ENCODE results near the gene DPYSL3.

Gene DPYSL3

DNA sequence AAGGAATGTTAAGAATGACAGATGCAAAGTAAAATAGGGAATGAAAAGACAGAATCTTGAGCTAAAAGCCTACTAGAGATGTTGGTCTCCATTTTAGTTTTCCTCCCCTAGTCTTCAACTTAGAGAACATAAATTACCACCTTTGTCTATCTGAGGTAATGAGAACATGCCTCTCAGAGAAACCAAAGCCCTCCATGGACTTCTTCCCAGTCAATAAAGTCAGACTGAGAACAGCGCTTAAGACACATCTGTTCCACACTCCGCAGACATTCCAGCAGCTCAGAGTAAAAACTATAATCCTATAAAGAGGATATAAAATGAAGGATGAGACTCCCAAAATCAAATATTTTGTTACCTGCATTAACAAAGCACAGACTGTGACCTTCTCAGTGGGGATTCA lies 79.2 kb downstream of the DPYSL3 start:
- DNase-seq: no peak
- Histone ChIP-seq H3K9ac (ENCODE audit: low read length) (no peak overlapping the region), H3K27ac (ENCODE audit: low read length, poor library complexity, severe bottlenecking) (no peak overlapping the region), H2AFZ (ENCODE audit: low read depth, low read length) (no peak overlapping the region), H3K4me3 (ENCODE audit: insufficient read depth in 1 of 2, low read depth in 1 of 2, low read length in 2 of 2) (no peak overlapping the region), H2BK12ac (ENCODE audit: low read length in 2 of 2) (no peak overlapping the region), H4K91ac (ENCODE audit: low read length) (no peak overlapping the region), H3K27me3 (ENCODE audit: control insufficient read depth in 1 of 2, insufficient read depth in 1 of 2, low read length in 2 of 2) (no peaks in the 10 kb centered on the region), H3K36me3 (ENCODE audit: control insufficient read depth in 1 of 2, insufficient read depth in 2 of 2, low read depth in 1 of 2, low read length in 2 of 2) (no peaks in the 10 kb centered on the region), H4K8ac (ENCODE audit: low read length) (no peak overlapping the region), H3K79me1 (replicated peaks; ENCODE audit: low read length, poor library complexity, severe bottlenecking) (peaks cover 21% of the 10 kb centered on the region), H2BK120ac (ENCODE audit: low read depth, low read length) (no peak overlapping the region), H2BK15ac (ENCODE audit: low read depth, poor library complexity, severe bottlenecking) (no peak overlapping the region), H3K9me3 (ENCODE audit: control insufficient read depth, low read length) (no peaks in the 10 kb centered on the region), H3K4me2 (ENCODE audit: low read length, poor library complexity, severe bottlenecking) (no peak overlapping the region), H3K18ac (ENCODE audit: low read depth in 1 of 2, low read length in 2 of 2) (no peak overlapping the region), H2AK5ac (ENCODE audit: low read length, severe bottlenecking) (no peak overlapping the region), H3K4ac (ENCODE audit: low read depth in 1 of 2, low read length in 2 of 2) (no peak overlapping the region), H2BK5ac (ENCODE audit: low read depth, low read length, poor library complexity, severe bottlenecking) (no peak overlapping the region), H3K4me1 (ENCODE audit: control insufficient read depth, insufficient read depth, low read depth, low read length) (peaks cover 11% of the 10 kb centered on the region), H3K23ac (ENCODE audit: low read length in 2 of 2) (no peak overlapping the region), H3K14ac (ENCODE audit: low read length in 2 of 2) (no peak overlapping the region)
- no CpG with 5 or more reads among the region's 2 CpGs for WGBS

GRCh38 chr5:147427521-147428401 lies 82.1 kb downstream of the DPYSL3 start:
- no peak overlapping the region for H3K18ac ChIP-seq (ENCODE audit: low read depth in 1 of 2, low read length in 2 of 2)
- H3K4ac ChIP-seq (ENCODE audit: low read depth in 1 of 2, low read length in 2 of 2): no peak overlapping the region
- peaks cover 3 to 12% of the 10 kb centered on the region in 2 experiments for H3K36me3 ChIP-seq (ENCODE audit: control insufficient read depth in 1 of 2, insufficient read depth in 2 of 2, low read depth in 1 of 2, low read length in 2 of 2)
- H2AK5ac ChIP-seq (ENCODE audit: low read length, severe bottlenecking): no peak overlapping the region
- H2BK15ac ChIP-seq (ENCODE audit: low read depth, poor library complexity, severe bottlenecking): no peak overlapping the region
- H4K91ac ChIP-seq (ENCODE audit: low read length): no peak overlapping the region
- H3K79me1 ChIP-seq (replicated peaks; ENCODE audit: low read length, poor library complexity, severe bottlenecking): peaks cover 19% of the 10 kb centered on the region
- no peak overlapping the region for H3K23ac ChIP-seq (ENCODE audit: low read length in 2 of 2)
- H3K9me3 ChIP-seq (ENCODE audit: control insufficient read depth, low read length): no peaks in the 10 kb centered on the region
- H2AFZ ChIP-seq (ENCODE audit: low read depth, low read length): no peak overlapping the region
- peak overlapping the region; percentile 19 for H4K8ac ChIP-seq (ENCODE audit: low read length)
- H3K4me3 ChIP-seq (ENCODE audit: insufficient read depth in 1 of 2, low read depth in 1 of 2, low read length in 2 of 2): no peak overlapping the region
- peaks cover 11% of the 10 kb centered on the region for H3K4me1 ChIP-seq (ENCODE audit: control insufficient read depth, insufficient read depth, low read depth, low read length)
- H2BK5ac ChIP-seq (ENCODE audit: low read depth, low read length, poor library complexity, severe bottlenecking): no peak overlapping the region
- no peak overlapping the region for H2BK12ac ChIP-seq (ENCODE audit: low read length in 2 of 2)
- DNase-seq: no peak
- H3K27me3 ChIP-seq (ENCODE audit: control insufficient read depth in 1 of 2, insufficient read depth in 1 of 2, low read length in 2 of 2): no peaks in the 10 kb centered on the region
- no peak overlapping the region for H3K14ac ChIP-seq (ENCODE audit: low read length in 2 of 2)
- no peak overlapping the region for H3K4me2 ChIP-seq (ENCODE audit: low read length, poor library complexity, severe bottlenecking)
- WGBS: 88% methylated on average over 1 of the region's 1 CpG
- no peak overlapping the region for H2BK120ac ChIP-seq (ENCODE audit: low read depth, low read length)
- no peak overlapping the region for H3K27ac ChIP-seq (ENCODE audit: low read length, poor library complexity, severe bottlenecking)
- H3K9ac ChIP-seq (ENCODE audit: low read length): no peak overlapping the region

DNA sequence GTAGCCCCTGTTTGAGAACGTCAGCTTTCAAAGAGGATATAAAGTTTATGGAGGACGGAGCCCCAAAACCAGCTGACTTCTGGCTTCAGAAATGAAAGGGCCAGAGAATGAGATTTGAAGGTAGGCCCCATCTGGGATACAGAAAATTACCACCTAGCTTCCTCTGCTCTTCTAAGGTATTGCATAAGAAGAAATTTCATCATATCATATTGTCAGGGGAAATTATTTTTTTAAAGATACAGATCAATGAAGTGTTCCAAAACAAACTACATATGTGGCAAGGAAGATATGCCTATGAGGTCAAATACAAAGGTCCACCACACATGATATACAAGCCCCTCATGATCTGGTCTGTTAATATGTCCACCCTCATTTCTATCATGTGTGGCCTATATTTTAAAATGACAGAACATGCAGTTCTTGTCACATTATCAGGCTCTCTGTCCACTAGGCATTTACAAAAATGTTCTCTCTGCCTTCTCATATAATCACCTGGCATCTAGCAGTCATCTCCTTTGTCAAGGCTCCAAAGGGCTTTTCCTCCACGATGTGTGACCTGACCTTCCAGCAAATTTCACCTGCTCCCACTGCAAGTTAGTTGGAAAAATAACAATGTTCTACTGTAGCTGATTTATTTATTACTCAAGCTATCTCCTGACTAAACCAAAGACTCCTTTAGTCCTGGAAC lies 83.1 kb downstream of the DPYSL3 start:
- Histone ChIP-seq H3K18ac (ENCODE audit: low read depth in 1 of 2, low read length in 2 of 2) (no peak overlapping the region), H3K4me1 (ENCODE audit: control insufficient read depth, insufficient read depth, low read depth, low read length) (peaks cover 8% of the 10 kb centered on the region), H2BK12ac (ENCODE audit: low read length in 2 of 2) (no peak overlapping the region), H3K4me2 (ENCODE audit: low read length, poor library complexity, severe bottlenecking) (no peak overlapping the region), H3K9ac (ENCODE audit: low read length) (no peak overlapping the region), H2AFZ (ENCODE audit: low read depth, low read length) (no peak overlapping the region), H3K36me3 (ENCODE audit: control insufficient read depth in 1 of 2, insufficient read depth in 2 of 2, low read depth in 1 of 2, low read length in 2 of 2) (peaks cover 3 to 12% of the 10 kb centered on the region in 2 experiments), H3K14ac (ENCODE audit: low read length in 2 of 2) (no peak overlapping the region), H4K91ac (ENCODE audit: low read length) (no peak overlapping the region), H3K27me3 (ENCODE audit: control insufficient read depth in 1 of 2, insufficient read depth in 1 of 2, low read length in 2 of 2) (no peaks in the 10 kb centered on the region), H3K27ac (ENCODE audit: low read length, poor library complexity, severe bottlenecking) (no peak overlapping the region), H2AK5ac (ENCODE audit: low read length, severe bottlenecking) (no peak overlapping the region), H2BK15ac (ENCODE audit: low read depth, poor library complexity, severe bottlenecking) (no peak overlapping the region), H3K4me3 (ENCODE audit: insufficient read depth in 1 of 2, low read depth in 1 of 2, low read length in 2 of 2) (no peak overlapping the region), H3K9me3 (ENCODE audit: control insufficient read depth, low read length) (no peaks in the 10 kb centered on the region), H3K79me1 (replicated peaks; ENCODE audit: low read length, poor library complexity, severe bottlenecking) (peaks cover 19% of the 10 kb centered on the region), H4K8ac (ENCODE audit: low read length) (no peak overlapping the region), H3K4ac (ENCODE audit: low read depth in 1 of 2, low read length in 2 of 2) (no peak overlapping the region), H3K23ac (ENCODE audit: low read length in 2 of 2) (no peak overlapping the region), H2BK5ac (ENCODE audit: low read depth, low read length, poor library complexity, severe bottlenecking) (no peak overlapping the region), H2BK120ac (ENCODE audit: low read depth, low read length) (no peak overlapping the region)
- 96% methylated on average over 2 of the region's 3 CpGs for WGBS
- DNase-seq: no peak

DNA sequence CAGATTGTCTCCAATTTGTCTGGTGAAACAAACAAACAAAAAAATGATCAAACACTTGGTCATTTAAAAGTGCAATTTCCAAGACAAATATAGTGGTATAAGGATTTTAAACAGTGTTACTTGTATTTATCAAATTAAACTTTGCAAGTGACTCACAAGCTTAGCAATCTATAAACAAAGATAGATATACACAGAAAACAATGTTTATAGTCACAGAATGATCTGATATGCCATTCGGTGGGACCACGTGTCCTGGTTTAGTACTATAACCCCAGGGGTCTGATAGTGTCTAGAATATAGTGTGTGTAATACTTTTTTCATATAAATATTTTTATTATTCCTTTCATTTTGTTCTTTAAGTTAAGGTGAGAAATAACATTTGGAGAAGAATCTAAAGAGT lies 91.3 kb downstream of the DPYSL3 start:
- peaks cover 9 to 34% of the 10 kb centered on the region in 2 experiments for H3K36me3 ChIP-seq (ENCODE audit: control insufficient read depth in 1 of 2, insufficient read depth in 2 of 2, low read depth in 1 of 2, low read length in 2 of 2)
- WGBS: no CpG with 5 or more reads among the region's 2 CpGs
- no peak overlapping the region for H3K4me2 ChIP-seq (ENCODE audit: low read length, poor library complexity, severe bottlenecking)
- peaks cover 28% of the 10 kb centered on the region for H3K79me1 ChIP-seq (replicated peaks; ENCODE audit: low read length, poor library complexity, severe bottlenecking)
- H3K4ac ChIP-seq (ENCODE audit: low read depth in 1 of 2, low read length in 2 of 2): no peak overlapping the region
- no peak overlapping the region for H3K4me3 ChIP-seq (ENCODE audit: insufficient read depth in 1 of 2, low read depth in 1 of 2, low read length in 2 of 2)
- no peaks in the 10 kb centered on the region for H3K27me3 ChIP-seq (ENCODE audit: control insufficient read depth in 1 of 2, insufficient read depth in 1 of 2, low read length in 2 of 2)
- H2AK5ac ChIP-seq (ENCODE audit: low read length, severe bottlenecking): no peak overlapping the region
- H2BK15ac ChIP-seq (ENCODE audit: low read depth, poor library complexity, severe bottlenecking): no peak overlapping the region
- peaks cover 7% of the 10 kb centered on the region for H3K4me1 ChIP-seq (ENCODE audit: control insufficient read depth, insufficient read depth, low read depth, low read length)
- H2AFZ ChIP-seq (ENCODE audit: low read depth, low read length): no peak overlapping the region
- H3K27ac ChIP-seq (ENCODE audit: low read length, poor library complexity, severe bottlenecking): no peak overlapping the region
- H3K23ac ChIP-seq (ENCODE audit: low read length in 2 of 2): no peak overlapping the region
- no peak overlapping the region for H3K9ac ChIP-seq (ENCODE audit: low read length)
- no peak overlapping the region for H2BK120ac ChIP-seq (ENCODE audit: low read depth, low read length)
- no peak for DNase-seq
- H4K8ac ChIP-seq (ENCODE audit: low read length): no peak overlapping the region
- H4K91ac ChIP-seq (ENCODE audit: low read length): no peak overlapping the region
- no peak overlapping the region for H2BK5ac ChIP-seq (ENCODE audit: low read depth, low read length, poor library complexity, severe bottlenecking)
- no peak overlapping the region for H3K18ac ChIP-seq (ENCODE audit: low read depth in 1 of 2, low read length in 2 of 2)
- H2BK12ac ChIP-seq (ENCODE audit: low read length in 2 of 2): no peak overlapping the region
- no peaks in the 10 kb centered on the region for H3K9me3 ChIP-seq (ENCODE audit: control insufficient read depth, low read length)
- H3K14ac ChIP-seq (ENCODE audit: low read length in 2 of 2): no peak overlapping the region
